Neural crest cell (in vitro differentiated cells): ENCODE results near the gene TMC5. TPM values are rescaled to one million over a fixed set of nuclear protein-coding genes. Genes with fewer than 3 reads are reported as not detected.
"Not testable (repeated sequence)": the region's sequence is repeated elsewhere in the genome, so short reads cannot be mapped to it uniquely, and the experiment has no call there.

Source experiments
- DNase-seq: peaks from one replicate; pipeline ENCODE4 v3.0.0; 2021; ENCODE audit warnings: low read depth, mixed read lengths, low spot score
- H3K27ac Mint-ChIP-seq: one replicate; pipeline ENCODE4 v1.8.0; 2021; ENCODE audit warnings: mild to moderate bottlenecking, mixed read lengths; ENCODE audit not compliant: unreplicated experiment
- H3K27me3 Mint-ChIP-seq: 2 replicates; pipeline ENCODE4 v1.8.0; 2021; ENCODE audit warnings: low read depth, mild to moderate bottlenecking, mixed read lengths
- H3K36me3 Mint-ChIP-seq: 2 replicates; pipeline ENCODE4 v1.8.0; 2021; ENCODE audit warnings: low read depth, mild to moderate bottlenecking, mixed read lengths
- H3K4me1 Mint-ChIP-seq: 2 replicates; pipeline ENCODE4 v1.8.0; 2021; ENCODE audit warnings: mixed read lengths
- H3K4me3 Mint-ChIP-seq: one replicate; pipeline ENCODE4 v1.8.0; 2021; ENCODE audit warnings: mild to moderate bottlenecking, mixed read lengths
- H3K9me3 Mint-ChIP-seq: 2 replicates; pipeline ENCODE4 v1.8.0; 2021; ENCODE audit warnings: mixed read lengths
- long read RNA-seq: library from polyadenylated mRNA; unstranded; transcript quantifications from one replicate; pipeline ENCODE4 v2.0.0, GENCODE V29; 2020
- total RNA-seq: library from RNA; stranded (reverse); gene quantifications from 2 replicates; pipeline ENCODE4 v1.2.1, GENCODE V29; 2021
- TF ChIP-seq, protein P1 (sequence below): fragments of 200-600 bp; sonication (generic); conservative IDR thresholded peaks from 2 replicates; pipeline ENCODE4 v1.5.0; 2021; ENCODE audit warnings: antibody characterized with exemption, mild to moderate bottlenecking

TMC5 gene
- total RNA-seq = not detected in 2 replicates
- long read RNA-seq = 0 reads

DNA sequence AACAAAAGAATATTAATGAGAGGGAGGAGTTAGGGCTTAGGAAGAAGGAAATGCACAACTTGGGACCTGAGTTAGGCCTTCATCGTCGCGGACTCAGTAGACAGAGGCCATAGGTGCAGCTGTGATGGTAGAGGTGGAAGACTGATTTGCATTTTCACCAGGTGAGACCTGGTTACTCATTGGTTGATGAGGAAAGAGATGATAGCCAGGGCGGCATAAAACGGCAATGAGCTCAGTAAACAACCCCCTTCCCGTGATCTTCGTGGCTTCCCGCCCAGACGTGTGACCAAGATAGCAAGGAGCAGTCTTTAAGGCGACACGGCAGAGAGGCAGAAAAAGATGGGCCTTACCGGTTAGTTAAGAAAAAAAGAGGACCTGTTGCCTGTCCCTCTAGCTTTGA, at the start of gene TMC5:
Gene TMC5 (plus strand): TSS at position 244 of the 400 bp plus-strand sequence. CDS start 22,156 bp downstream, outside the sequence.
- Mint-ChIP-seq H3K27me3 (peaks cover 43% of the 10 kb centered on the region), H3K36me3 (no peaks in the 10 kb centered on the region), H3K27ac (peak within 1 kb of the TSS; percentile 68), H3K9me3 (no peaks in the 10 kb centered on the region), H3K4me3 (no peak within 1 kb of the TSS), H3K4me1 (no peaks in the 10 kb centered on the region)
- TF ChIP-seq, protein P1, sequence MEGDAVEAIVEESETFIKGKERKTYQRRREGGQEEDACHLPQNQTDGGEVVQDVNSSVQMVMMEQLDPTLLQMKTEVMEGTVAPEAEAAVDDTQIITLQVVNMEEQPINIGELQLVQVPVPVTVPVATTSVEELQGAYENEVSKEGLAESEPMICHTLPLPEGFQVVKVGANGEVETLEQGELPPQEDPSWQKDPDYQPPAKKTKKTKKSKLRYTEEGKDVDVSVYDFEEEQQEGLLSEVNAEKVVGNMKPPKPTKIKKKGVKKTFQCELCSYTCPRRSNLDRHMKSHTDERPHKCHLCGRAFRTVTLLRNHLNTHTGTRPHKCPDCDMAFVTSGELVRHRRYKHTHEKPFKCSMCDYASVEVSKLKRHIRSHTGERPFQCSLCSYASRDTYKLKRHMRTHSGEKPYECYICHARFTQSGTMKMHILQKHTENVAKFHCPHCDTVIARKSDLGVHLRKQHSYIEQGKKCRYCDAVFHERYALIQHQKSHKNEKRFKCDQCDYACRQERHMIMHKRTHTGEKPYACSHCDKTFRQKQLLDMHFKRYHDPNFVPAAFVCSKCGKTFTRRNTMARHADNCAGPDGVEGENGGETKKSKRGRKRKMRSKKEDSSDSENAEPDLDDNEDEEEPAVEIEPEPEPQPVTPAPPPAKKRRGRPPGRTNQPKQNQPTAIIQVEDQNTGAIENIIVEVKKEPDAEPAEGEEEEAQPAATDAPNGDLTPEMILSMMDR = no peak
- no peak for DNase-seq

- not testable (repeated sequence) for H3K27ac Mint-ChIP-seq, DNase-seq, H3K27me3 Mint-ChIP-seq, H3K4me1 Mint-ChIP-seq, H3K9me3 Mint-ChIP-seq, H3K4me3 Mint-ChIP-seq, H3K36me3 Mint-ChIP-seq
These were observed 45.1 kb upstream of the TMC5 start for GRCh38 chr16:19372541-19372940.

DNA sequence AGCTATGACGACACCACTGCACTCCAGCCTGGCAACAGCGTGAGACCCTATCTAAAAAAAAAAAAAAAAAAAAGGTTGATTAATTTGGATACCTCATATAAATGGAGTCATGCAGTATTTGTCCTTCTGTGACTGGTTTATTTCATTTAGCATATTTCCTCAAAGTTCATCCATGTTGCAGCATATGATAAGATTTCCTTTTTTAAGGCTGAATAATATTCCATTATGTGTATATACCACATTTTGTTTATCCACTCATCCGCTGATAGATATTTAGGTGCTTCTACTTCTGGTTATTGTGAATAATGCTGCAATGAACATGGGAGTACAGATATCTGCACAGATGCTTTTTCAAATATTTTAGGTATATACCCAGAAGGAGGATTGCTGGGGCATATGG, 43.3 kb upstream of the TMC5 start:
- Mint-ChIP-seq H3K27me3 (no peaks in the 10 kb centered on the region), H3K4me1 (no peaks in the 10 kb centered on the region), H3K9me3 (no peaks in the 10 kb centered on the region), H3K4me3 (no peak overlapping the region), H3K27ac (no peak overlapping the region), H3K36me3 (no peaks in the 10 kb centered on the region)
- TF ChIP-seq, protein P1 = no peak
- DNase-seq = no peak

DNA sequence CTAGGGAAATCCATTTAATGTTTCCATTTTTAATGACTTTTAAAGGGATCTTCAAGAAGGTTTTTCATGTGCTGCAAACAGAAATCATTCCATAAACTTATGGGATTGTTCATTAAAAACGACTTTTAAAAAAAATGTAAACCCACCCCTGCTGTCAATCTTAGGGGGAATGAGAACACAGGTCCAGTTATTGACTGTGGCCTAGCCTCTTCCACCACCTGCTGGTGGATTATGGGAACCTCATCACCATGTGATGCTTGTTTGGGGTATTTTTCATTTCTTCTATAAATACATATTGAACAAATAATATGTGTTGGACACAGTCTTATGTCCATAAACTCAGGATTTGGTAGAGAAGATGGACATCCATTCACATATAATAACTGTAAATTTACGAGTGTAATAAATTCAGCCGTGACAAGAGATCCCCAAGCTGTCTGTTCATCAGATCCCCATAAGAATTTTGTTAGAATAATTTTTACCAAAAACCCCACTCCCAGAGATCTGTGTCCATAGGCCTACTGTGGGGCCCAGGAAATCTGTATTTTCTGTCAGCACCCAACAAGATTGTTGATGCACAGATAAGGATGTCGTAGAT, 42.0 kb upstream of the TMC5 start:
- Mint-ChIP-seq H3K27me3 (peaks cover 5% of the 10 kb centered on the region), H3K9me3 (no peaks in the 10 kb centered on the region), H3K4me3 (no peak overlapping the region), H3K4me1 (no peaks in the 10 kb centered on the region), H3K36me3 (no peaks in the 10 kb centered on the region), H3K27ac (no peak overlapping the region)
- TF ChIP-seq, protein P1 = peak; percentile 96
- DNase-seq = peak; percentile 46

DNA sequence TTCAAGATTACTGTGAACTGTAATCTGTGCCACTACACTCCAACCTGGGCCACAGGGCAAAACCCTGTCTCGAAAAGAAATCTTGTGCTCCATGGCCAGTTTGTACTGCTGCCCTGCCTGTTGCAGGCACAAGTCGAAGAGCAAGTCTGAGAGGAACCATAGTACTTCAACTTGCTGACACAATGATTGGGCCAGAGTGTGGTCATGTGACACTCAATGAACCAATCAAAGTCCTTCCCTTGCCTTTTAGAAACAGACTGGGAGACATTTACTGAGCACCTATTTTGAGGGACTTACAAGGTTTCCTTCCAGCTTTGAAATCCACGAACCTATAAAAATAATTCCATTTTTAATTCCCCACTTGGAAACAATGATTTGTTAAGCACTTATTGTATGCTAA, 39.8 kb upstream of the TMC5 start:
- H3K4me3 Mint-ChIP-seq = no peak overlapping the region
- TF ChIP-seq, protein P1 = no peak
- H3K4me1 Mint-ChIP-seq = no peaks in the 10 kb centered on the region
- H3K27me3 Mint-ChIP-seq = peaks cover 22% of the 10 kb centered on the region
- H3K9me3 Mint-ChIP-seq = no peaks in the 10 kb centered on the region
- no peak for DNase-seq
- no peak overlapping the region for H3K27ac Mint-ChIP-seq
- no peaks in the 10 kb centered on the region for H3K36me3 Mint-ChIP-seq

DNA sequence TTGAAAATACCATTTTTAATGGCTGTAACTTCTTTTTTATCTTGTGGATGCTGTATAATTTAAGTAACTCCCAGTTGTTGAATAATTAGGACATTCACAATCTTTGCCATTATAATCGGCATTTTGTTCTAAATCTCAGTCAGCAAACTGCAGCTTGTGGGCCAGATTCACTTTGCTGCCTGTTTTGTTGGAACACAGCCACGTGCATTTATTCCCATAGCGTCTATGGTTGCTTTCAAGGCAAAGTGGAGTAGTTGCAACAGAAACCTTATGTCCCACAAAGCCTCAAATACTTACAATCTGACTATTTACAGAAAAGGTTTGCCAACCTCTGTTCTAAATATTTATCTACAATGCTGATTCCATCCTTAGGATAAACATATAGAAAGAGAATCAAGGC, 39.2 kb upstream of the TMC5 start:
- no peaks in the 10 kb centered on the region for H3K4me1 Mint-ChIP-seq
- H3K27ac Mint-ChIP-seq = no peak overlapping the region
- peaks cover 26% of the 10 kb centered on the region for H3K27me3 Mint-ChIP-seq
- DNase-seq = no peak
- TF ChIP-seq, protein P1 = no peak
- no peak overlapping the region for H3K4me3 Mint-ChIP-seq
- H3K36me3 Mint-ChIP-seq = no peaks in the 10 kb centered on the region
- no peaks in the 10 kb centered on the region for H3K9me3 Mint-ChIP-seq
